ENCODE measurements around the gene LY6G6C. TPM values are rescaled to one million over a fixed set of nuclear protein-coding genes. Genes with fewer than 3 reads are reported as not detected.
A peak's percentile ranks its signal among the peaks of the same experiment; 100 is the strongest.

LY6G6C gene
- total RNA-seq, 1 donor from 2014 or later, result not detected

DNA sequence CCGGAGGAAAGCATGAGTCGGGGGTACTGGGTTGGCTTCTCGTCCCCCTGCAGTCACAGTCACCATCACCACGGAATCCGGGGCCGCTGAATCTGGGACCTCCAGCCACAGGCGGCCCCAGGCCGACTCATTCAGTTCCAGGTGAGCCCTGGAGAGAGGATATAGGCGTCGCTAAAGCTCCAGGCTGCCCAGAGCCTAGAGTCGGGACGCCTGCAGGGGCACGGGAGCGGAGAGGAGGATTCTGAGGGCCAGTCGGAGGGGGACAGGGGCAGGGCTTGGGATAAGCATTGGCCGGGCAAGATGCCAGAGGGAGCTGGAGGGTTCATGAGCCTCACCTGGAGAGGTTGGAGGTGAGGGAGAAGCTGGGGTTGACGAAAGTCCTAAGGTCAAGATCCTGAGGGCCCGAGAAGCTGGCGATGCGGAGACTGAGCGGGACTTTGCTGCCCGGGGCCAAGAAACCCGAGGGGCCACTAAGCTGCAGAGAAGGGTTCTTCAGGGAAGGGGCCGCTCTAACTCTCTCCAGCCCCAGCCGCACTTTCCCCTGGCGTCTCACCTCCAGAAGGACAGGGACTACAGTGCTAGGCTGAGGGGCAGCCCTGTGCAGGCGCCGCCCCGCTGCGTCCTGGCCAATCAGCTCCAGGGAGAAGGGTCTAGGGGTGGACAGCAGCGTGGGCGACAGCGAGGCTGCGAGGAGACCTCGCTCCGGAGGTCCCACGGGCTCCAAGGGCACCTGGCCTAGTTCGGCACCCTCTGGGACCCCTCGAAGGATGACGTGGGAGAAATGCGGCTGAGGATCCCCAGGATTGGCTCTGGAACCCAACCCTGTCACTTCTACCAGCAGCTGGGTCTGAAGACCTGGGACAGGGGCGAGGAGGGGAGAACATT lies 44.6 kb upstream of the LY6G6C start:
- no peaks in the 10 kb centered on the region for H3K27me3 ChIP-seq (ENCODE audit: control insufficient read depth, insufficient read depth, low read length)
- TF ChIP-seq, protein P1, sequence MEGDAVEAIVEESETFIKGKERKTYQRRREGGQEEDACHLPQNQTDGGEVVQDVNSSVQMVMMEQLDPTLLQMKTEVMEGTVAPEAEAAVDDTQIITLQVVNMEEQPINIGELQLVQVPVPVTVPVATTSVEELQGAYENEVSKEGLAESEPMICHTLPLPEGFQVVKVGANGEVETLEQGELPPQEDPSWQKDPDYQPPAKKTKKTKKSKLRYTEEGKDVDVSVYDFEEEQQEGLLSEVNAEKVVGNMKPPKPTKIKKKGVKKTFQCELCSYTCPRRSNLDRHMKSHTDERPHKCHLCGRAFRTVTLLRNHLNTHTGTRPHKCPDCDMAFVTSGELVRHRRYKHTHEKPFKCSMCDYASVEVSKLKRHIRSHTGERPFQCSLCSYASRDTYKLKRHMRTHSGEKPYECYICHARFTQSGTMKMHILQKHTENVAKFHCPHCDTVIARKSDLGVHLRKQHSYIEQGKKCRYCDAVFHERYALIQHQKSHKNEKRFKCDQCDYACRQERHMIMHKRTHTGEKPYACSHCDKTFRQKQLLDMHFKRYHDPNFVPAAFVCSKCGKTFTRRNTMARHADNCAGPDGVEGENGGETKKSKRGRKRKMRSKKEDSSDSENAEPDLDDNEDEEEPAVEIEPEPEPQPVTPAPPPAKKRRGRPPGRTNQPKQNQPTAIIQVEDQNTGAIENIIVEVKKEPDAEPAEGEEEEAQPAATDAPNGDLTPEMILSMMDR (IDR thresholded peaks at IDR 0.05; ENCODE audit: insufficient read depth, low read length, poor library complexity, severe bottlenecking), result no peak
- no peaks in the 10 kb centered on the region for H3K36me3 ChIP-seq (ENCODE audit: control insufficient read depth, insufficient read depth, low read length)
- no peak for DNase-seq (ENCODE audit: low read depth)
- peak overlapping the region; percentile 14 for H3K4me3 ChIP-seq (ENCODE audit: low read depth, low read length)

GRCh38 chr6:31765559-31765909 lies 44.0 kb upstream of the LY6G6C start:
- Histone ChIP-seq H3K4me3 (ENCODE audit: low read depth, low read length) (no peak overlapping the region), H3K27me3 (ENCODE audit: control insufficient read depth, insufficient read depth, low read length) (no peaks in the 10 kb centered on the region), H3K36me3 (ENCODE audit: control insufficient read depth, insufficient read depth, low read length) (no peaks in the 10 kb centered on the region)
- DNase-seq (ENCODE audit: low read depth), result no peak
- TF ChIP-seq, protein P1 (IDR thresholded peaks at IDR 0.05; ENCODE audit: insufficient read depth, low read length, poor library complexity, severe bottlenecking), result no peak

DNA sequence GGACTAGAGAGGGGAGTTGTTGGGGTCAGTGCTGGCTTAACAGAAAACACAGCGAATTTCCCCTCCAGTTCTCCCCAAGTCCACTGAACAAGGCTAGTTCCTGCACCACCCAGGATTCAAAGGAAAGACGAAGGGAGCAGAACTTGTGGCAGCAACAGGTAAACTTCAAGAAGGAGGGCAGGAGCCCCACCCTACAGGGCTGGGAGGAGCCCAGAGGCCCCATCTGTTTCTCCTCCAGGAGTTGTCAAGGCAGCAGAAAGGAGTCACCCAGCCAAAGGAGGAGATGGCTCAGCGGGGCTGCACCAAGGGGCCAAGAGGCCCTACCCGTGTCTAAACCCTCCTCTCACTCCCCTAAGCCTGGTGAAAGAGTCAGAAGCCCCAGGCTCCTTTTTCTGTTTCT lies 42.7 kb upstream of the LY6G6C start:
- TF ChIP-seq, protein P1 (IDR thresholded peaks at IDR 0.05; ENCODE audit: insufficient read depth, low read length, poor library complexity, severe bottlenecking), result no peak
- no peak for DNase-seq (ENCODE audit: low read depth)
- no peak overlapping the region for H3K4me3 ChIP-seq (ENCODE audit: low read depth, low read length)
- H3K27me3 ChIP-seq (ENCODE audit: control insufficient read depth, insufficient read depth, low read length), result no peaks in the 10 kb centered on the region
- H3K36me3 ChIP-seq (ENCODE audit: control insufficient read depth, insufficient read depth, low read length), result no peaks in the 10 kb centered on the region

DNA sequence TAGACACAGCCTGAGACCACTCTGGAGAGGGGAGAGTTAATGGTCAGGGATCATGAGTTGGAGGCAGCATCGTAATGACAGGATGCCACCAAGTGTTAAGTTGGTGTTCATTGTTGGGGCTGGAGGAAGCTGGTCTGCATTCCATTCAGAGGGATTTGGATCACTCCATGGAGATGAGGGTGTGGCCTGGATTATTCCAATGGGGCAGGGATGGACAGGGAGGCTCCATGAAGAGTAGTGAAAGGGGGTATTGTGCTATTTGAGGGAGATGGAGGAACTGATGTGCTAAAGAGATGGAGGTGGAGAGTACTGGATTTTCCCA lies 42.0 kb upstream of the LY6G6C start:
- no peaks in the 10 kb centered on the region for H3K36me3 ChIP-seq (ENCODE audit: control insufficient read depth, insufficient read depth, low read length)
- H3K27me3 ChIP-seq (ENCODE audit: control insufficient read depth, insufficient read depth, low read length), result no peaks in the 10 kb centered on the region
- DNase-seq (ENCODE audit: low read depth), result no peak
- H3K4me3 ChIP-seq (ENCODE audit: low read depth, low read length), result no peak overlapping the region
- TF ChIP-seq, protein P1 (IDR thresholded peaks at IDR 0.05; ENCODE audit: insufficient read depth, low read length, poor library complexity, severe bottlenecking), result no peak

GRCh38 chr6:31762878-31763618 lies 41.5 kb upstream of the LY6G6C start:
- TF ChIP-seq, protein P1 (IDR thresholded peaks at IDR 0.05; ENCODE audit: insufficient read depth, low read length, poor library complexity, severe bottlenecking), result no peak
- DNase-seq (ENCODE audit: low read depth), result no peak
- no peaks in the 10 kb centered on the region for H3K36me3 ChIP-seq (ENCODE audit: control insufficient read depth, insufficient read depth, low read length)
- no peaks in the 10 kb centered on the region for H3K27me3 ChIP-seq (ENCODE audit: control insufficient read depth, insufficient read depth, low read length)
- H3K4me3 ChIP-seq (ENCODE audit: low read depth, low read length), result no peak overlapping the region
